ENCODE measurements around the gene NTNG1. TPM values are rescaled to one million over a fixed set of nuclear protein-coding genes. Genes with fewer than 3 reads are reported as not detected.
A peak's percentile ranks its signal among the peaks of the same experiment; 100 is the strongest.

NTNG1 gene
- polyA plus RNA-seq, 1 donor: 9.7 TPM

GRCh38 chr1:107414550-107414949, 273.7 kb downstream of the NTNG1 start:
- no peak for DNase-seq

GRCh38 chr1:107415241-107415640, 274.4 kb downstream of the NTNG1 start:
- DNase-seq: no peak

- DNase-seq: no peak
These were observed 278.2 kb downstream of the NTNG1 start for GRCh38 chr1:107419003-107419402.

DNA sequence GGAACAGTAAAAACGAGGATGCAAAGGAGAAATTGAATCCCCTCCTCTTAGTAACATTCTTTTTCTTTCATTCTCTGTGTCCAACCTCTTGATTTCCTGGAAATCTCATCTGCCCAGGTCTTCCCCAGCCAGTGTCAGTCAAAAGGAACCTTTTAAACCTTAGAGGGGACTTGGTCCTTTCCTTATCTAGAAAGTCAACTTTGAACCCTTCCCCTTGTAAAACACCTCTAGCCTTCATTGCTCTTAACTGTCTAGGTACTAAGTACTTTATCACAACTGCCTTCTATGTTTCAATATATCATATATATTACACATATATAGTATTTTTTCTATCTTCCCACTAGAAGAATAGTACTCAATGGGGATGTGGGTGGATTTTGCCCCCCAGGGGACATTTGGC, 282.1 kb downstream of the NTNG1 start:
- no peak for DNase-seq

GRCh38 chr1:107430540-107431228, 289.8 kb downstream of the NTNG1 start:
- DNase-seq: peak; percentile 6

DNA sequence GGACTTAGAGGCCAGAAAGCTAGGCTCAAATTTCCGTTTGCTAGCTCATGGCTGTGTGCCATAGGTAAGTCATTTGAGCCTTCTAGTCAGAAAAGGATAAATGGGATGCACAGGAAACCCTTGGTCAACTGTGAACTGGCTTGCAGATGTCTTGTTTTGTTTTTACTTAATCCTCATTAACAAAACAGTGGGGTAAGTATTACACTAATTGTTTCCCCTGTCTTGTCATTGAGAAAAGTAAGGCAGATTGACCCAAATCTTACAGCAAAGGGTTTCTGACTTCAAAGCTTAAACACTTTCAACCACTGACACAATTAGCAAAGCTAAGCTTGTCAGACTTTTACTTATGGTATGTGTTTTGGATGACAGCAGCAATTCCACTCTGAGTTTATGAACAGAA, 291.3 kb downstream of the NTNG1 start:
- no peak for DNase-seq

- no peak for DNase-seq
These were observed 292.2 kb downstream of the NTNG1 start for GRCh38 chr1:107433068-107433467.

DNA sequence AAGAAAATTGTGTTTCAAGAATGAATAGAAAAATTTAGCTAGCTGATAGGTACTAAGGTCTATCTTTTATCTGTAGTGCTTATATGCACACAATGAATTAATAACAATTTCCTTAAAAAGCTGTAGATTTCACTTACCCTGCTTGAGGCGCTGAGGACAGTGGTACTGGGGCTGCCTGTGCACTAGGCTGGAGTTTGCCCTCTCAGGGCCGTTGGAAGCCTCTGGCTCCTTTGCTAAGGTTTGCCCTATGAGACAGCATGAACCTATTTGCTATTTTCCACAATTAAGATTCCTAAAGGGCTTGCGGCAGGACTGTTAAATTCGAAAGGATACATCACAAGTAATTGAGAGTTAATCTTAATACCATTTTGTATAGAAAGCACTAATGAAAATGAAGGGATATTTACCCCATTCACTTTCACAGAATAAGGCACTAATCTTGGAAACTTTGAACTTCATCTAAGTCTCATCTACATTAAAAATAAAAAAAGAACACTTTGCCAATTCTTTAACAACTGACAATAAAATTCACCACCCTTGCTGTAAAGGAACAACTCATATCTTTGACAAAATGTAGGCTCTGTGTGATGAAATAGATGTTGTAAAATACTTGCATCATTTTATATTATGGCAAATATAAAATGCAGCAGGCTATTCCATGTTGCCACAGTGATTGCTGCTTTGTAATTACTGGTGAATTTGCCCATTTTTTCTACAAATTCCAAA, 293.0 kb downstream of the NTNG1 start:
- DNase-seq: no peak

GRCh38 chr1:107434361-107434693, 293.5 kb downstream of the NTNG1 start:
- no peak for DNase-seq

GRCh38 chr1:107436552-107437241, 295.9 kb downstream of the NTNG1 start:
- no peak for DNase-seq

GRCh38 chr1:107439567-107439966, 298.7 kb downstream of the NTNG1 start:
- DNase-seq: no peak

- no peak for DNase-seq
These were observed 301.7 kb downstream of the NTNG1 start for GRCh38 chr1:107442551-107442950.

GRCh38 chr1:107443027-107443426, 302.2 kb downstream of the NTNG1 start:
- DNase-seq: no peak

DNA sequence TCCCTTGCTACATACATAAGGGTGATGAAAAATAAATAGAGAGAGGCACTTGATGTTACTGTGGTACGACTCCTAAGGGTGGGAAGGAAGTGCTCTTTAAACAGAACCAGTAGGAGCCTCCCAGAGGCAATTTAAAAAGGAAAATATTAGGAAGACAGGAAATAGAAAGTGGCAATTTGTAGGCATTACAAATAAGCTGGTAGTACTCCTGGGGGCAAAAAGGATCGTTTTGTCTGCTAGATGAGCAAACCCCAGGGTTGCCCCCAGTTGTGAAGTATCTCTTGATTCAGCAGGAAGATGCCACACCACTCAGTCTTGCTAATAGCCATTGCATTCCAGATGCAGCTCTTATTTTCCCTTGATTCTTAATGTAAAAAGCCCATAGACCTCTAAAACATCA, 303.0 kb downstream of the NTNG1 start:
- no peak for DNase-seq

DNA sequence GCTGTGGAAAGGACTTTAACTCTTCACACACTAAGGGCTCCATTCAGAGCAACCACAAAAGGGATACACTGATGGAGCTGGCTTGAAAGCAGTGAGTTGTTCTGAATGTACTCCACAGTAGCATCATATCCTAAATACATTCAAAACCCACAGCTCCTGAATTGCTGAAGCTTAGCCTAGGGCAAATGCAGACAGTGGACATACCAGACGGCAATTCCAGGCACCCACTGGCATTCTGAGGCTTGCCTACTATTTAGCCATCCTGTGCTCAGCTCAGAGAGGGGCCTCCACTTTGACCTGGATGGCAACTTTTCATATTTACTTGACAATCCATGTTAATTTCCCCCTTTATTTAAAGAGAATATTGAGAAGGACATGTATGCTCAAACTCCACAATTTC, 303.5 kb downstream of the NTNG1 start:
- DNase-seq: no peak

DNA sequence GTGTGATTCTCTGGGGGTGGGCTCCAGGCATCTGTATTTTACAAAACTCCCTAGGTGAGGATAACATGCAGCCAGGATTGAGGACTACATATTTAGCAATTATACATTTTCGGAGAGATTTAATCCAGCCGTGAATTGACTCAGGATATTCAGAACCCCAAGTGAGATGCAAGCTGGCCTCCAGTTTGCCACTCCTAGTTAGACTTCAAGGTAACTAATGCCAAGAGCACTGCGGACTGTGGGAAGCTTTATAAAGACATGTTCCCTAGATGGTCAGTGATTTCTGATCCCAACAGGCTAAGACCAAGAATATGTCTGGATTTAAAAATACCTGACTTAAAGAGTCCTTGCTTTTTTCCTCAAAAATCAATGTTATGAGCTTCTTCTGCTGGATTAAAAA, 308.5 kb downstream of the NTNG1 start:
- no peak for DNase-seq

DNA sequence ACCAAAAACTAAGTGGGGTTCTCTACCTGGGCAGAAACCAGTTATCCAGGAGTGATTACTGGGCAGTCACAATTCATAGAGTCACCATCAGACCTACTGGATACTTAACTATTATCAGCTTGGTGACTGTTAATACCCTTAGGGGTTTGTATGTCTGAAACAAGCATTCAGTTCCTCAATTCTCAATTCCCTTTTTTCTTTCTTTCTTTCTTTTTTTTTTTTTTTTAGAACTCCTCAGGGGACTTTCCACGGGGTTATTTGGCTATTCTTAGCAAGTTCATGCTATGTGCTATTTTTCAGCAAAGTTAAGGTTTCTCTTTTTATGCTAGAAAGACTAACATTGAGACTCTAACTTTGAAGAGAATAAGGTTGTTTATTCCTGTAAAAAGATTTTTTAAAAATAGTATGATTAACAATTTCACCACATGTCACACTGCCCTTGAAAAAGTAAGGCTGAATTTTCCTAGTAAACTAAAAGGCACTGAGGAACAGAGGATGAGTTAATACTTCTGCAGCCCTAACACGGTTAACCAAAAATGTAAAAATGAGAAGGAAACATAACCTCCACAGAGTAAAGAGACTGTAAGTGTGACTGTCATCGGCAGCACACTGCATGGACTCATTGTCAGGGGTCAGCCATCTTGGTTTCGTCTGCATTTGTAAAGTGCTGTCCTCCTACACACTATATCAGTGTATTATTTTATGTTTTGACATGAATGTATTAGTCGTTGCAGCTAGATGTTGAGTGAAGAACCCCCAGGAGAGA, 310.2 kb downstream of the NTNG1 start:
- DNase-seq: no peak

DNA sequence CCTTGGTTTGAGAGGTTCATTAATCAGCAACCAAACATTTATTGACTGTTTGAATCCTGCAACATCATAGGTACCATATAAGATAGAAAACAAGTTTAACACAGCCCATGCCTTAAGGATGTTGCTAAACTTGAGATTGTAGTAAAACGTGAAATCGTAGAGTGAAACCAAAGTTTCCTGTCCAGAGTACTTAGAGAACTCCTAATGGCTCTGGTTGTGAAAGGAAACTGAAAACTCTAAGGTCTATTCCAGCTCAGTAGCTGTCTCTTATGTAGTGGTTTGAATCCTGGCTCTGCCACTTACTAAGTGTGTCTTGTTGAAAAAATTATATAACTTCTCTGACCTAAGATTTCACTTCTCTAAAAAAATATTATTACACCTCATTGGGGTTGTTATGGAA, 310.9 kb downstream of the NTNG1 start:
- no peak for DNase-seq

- DNase-seq: no peak
These were observed 314.0 kb downstream of the NTNG1 start for GRCh38 chr1:107454791-107455190.

DNA sequence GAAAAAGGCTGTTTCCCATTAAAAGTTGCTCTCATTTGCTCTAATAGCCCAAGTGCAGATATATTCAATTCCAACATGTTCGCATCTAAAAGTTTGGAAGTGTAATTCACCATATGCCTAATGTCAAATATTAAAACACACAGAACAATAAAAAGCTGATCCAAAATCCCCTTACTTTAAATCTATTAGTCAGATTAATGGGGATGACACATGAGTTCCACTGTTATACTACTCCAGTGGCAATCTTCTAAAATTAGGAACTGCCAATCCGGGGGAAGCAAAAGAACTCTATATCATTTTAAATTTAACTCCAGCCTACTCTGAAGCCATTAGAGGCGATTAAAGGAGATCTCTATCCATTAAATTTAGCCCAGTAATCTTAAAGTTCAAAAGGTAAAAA, 317.1 kb downstream of the NTNG1 start:
- DNase-seq: peak; percentile 11

- no peak for DNase-seq
These were observed 318.5 kb downstream of the NTNG1 start for GRCh38 chr1:107459204-107459904.

GRCh38 chr1:107460035-107460434, 319.2 kb downstream of the NTNG1 start:
- no peak for DNase-seq

DNA sequence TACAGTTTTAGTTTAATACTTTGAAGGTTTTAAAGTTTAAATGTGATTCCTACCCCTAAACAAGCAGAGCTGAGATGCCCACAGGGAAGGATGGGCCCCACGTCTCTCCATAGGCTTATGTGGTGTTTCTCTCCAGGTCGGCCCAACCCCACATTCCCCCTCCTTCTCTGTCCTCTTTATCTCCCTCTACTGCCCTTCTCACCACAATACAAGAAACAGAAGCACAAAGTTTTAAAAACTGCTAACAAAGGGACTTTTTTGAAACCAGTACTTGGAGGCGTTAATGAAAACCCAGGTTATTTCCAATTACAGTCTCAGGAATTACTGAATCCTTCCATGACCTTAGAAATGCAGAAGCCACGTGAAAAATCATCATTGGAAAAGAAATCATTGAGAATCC, 324.0 kb downstream of the NTNG1 start:
- DNase-seq: no peak

All from hindlimb muscle (tissue), 1 donor.